Liver (tissue), 3 donors: ENCODE results near the gene ACADM.

Experiments
- ATF3 ChIP-seq: IDR thresholded peaks from 2 replicates; pipeline ENCODE4 v1.6.1; 2016; ENCODE audit warnings: antibody characterized with exemption
- CTCF ChIP-seq: fragments of 150-350 bp; IDR thresholded peaks from 2 replicates; pipeline ENCODE4 v1.5.1; 2017; ENCODE audit warnings: improper control_type of control experiment, low read depth, low read length; ENCODE audit not compliant: missing input control
- EGR1 ChIP-seq, 2 donors: IDR thresholded peaks; 2 replicates each; pipeline ENCODE4 v1.6.1; 2016 to 2018; ENCODE audit warnings: antibody characterized with exemption in 2 of 2, low read depth in 2 of 2
- JUND ChIP-seq, 2 donors: IDR thresholded peaks; 2 replicates each; pipeline ENCODE4 v1.6.1; 2016; ENCODE audit warnings: antibody characterized with exemption in 2 of 2
- RAD21 ChIP-seq, 2 donors: IDR thresholded peaks; 2 replicates each; pipeline ENCODE4 v1.6.1; 2016; ENCODE audit warnings: antibody characterized with exemption in 2 of 2, mild to moderate bottlenecking in 2 of 2
- REST ChIP-seq: IDR thresholded peaks from 2 replicates; pipeline ENCODE4 v1.6.1; 2016; ENCODE audit warnings: antibody characterized with exemption, mild to moderate bottlenecking
- RXRA ChIP-seq, 2 donors: IDR thresholded peaks; 2 replicates each; pipeline ENCODE4 v1.6.1; 2017 to 2018; ENCODE audit warnings: antibody characterized with exemption in 2 of 2, mild to moderate bottlenecking in 1 of 2
- SP1 ChIP-seq: IDR thresholded peaks from 2 replicates; pipeline ENCODE4 v1.6.1; 2018; ENCODE audit warnings: antibody characterized with exemption, mild to moderate bottlenecking
- TAF1 ChIP-seq: conservative IDR thresholded peaks from 2 replicates; pipeline ENCODE4 v1.6.1; 2016; ENCODE audit warnings: antibody characterized with exemption, mild to moderate bottlenecking
- YY1 ChIP-seq: IDR thresholded peaks from 2 replicates; pipeline ENCODE4 v1.6.1; 2016; ENCODE audit warnings: antibody characterized with exemption, mild to moderate bottlenecking
- ZBTB33 ChIP-seq: IDR thresholded peaks from 2 replicates; pipeline ENCODE4 v1.6.1; 2016; ENCODE audit warnings: antibody characterized with exemption
- donor health status: healthy.
- donor health status: healthy.

GRCh38 chr1:75730432-75730831 lies 5.9 kb downstream of the ACADM start:
- TF ChIP-seq CTCF = no peak
- TF ChIP-seq RAD21 (IDR thresholded peaks at IDR 0.05) = no peak
- no peak for TF ChIP-seq TAF1
- no peak for TF ChIP-seq EGR1 (IDR thresholded peaks at IDR 0.05; ENCODE audit: low read depth in 2 of 2)
- no peak for TF ChIP-seq SP1
- TF ChIP-seq REST = no peak
- no peak for TF ChIP-seq YY1
- no peak for TF ChIP-seq ZBTB33
- no peak for TF ChIP-seq RXRA (IDR thresholded peaks at IDR 0.05)
- no peak for TF ChIP-seq ATF3
- no peak for TF ChIP-seq JUND (IDR thresholded peaks at IDR 0.05)
